Measurements from ENCODE around the gene MTA2.

MTA2 gene

GRCh38 chr11:62546929-62547625, 54.6 kb downstream of the MTA2 start:
- peak; percentile 39 for DNase-seq (ENCODE audit: low spot score)

GRCh38 chr11:62546244-62546928, 55.3 kb downstream of the MTA2 start, which contains the start of gene AHNAK:
AHNAK (minus strand) TSS chr11:62546806; CDS start chr11:62536098, 10,708 bp downstream.
- DNase-seq (ENCODE audit: low spot score): peak; percentile 72

- DNase-seq (ENCODE audit: low spot score): peak; percentile 91
Measured at GRCh38 chr11:62545437-62546243, 56.0 kb downstream of the MTA2 start.

GRCh38 chr11:62544581-62545436, 56.9 kb downstream of the MTA2 start:
- DNase-seq (ENCODE audit: low spot score): no peak

GRCh38 chr11:62543680-62544444, 57.8 kb downstream of the MTA2 start:
- no peak for DNase-seq (ENCODE audit: low spot score)

Data from AG08395 (cell line).